Posterior cingulate gyrus (tissue), 11 donors: ENCODE data around the gene MT1H.

Experiments
- DNase-seq, 10 donors: peaks; one replicate each; pipeline versions ENCODE4 v3.0.0 to v3.0.0-alpha.2; 2020 to 2021; ENCODE audit warnings: mixed read lengths in 3 of 10
- intact Hi-C: fragments of 100-400 bp; cut with DNase I; formaldehyde crosslinking; loops from one replicate; pipeline ENCODE4 v1.15.1; 2023

The MT1H gene

DNA sequence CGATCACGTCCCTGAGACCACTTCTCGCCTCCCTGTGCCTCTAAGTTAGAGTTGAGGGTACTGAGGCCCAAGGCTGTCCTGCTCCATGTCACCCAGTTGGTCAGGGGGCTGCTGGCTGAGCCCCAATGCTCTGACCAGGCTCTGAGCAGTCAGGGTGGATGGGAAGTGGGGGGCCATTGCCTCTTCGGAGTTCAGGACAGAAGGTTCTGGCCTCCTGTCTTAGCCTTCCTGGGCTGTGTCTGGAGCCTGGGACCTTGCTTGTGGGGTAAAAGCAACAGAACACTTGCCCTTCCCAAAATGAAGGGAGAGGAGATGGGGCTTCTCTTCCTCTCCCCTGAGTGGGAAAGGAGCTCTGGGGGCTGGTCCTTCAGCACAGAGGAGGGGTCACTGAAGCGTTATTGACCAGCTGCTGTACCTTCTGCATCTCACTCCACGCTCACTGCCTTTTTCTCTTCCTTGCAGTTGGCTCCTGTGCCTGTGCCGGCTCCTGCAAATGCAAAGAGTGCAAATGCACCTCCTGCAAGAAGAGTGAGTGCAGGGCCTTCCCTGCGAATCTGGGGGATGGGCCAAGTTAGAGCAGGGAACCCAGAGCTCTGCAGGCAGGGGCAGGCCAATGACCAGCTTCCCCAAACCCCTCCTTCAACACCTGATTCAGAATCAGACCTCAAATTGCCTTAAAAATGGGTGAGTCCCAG is 13.2 kb downstream of the MT1H start:
- intact Hi-C loops = loop anchor here (2.0 kb wide), 1 partner anchor 74 kb away; the partner anchor contains the start of gene MT2A
- DNase-seq = peak in 1 of 10 donors; percentile 80

DNA sequence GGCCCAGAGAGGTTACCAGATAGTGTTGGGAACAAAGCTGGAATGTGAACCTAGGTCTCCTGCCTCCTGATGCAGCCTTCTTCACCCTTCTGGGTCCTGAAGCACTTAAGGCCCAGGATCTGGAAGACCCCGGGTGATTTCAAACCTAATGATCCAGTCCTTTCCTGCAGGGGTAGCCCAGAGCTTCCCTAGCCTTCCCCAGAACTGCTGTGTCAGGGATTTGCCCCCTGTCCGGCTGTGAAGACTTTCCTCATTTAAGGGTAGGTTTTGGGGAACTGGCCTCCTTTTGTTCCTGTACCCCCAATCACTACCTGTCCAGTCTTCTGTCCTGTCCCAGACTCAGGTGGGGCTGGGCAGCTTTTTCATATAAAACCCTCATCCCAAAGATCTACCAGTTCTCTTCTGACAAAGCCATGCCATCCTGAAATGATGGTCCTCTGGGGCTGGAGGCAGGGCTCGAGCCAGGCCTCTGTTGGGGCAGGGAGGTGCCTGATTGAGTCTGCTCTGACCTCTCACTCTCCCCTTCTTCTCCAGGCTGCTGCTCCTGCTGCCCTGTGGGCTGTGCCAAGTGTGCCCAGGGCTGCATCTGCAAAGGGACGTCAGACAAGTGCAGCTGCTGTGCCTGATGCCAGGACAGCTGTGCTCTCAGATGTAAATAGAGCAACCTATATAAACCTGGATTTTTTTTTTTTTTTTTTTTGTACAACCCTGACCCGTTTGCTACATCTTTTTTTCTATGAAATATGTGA is 14.0 kb downstream of the MT1H start:
- peak in 2 of 10 donors; percentile 26 to 81 for DNase-seq
- intact Hi-C loops = loop anchor here (2.0 kb wide), 1 partner anchor 75 kb away; the partner anchor contains the start of gene MT2A

DNA sequence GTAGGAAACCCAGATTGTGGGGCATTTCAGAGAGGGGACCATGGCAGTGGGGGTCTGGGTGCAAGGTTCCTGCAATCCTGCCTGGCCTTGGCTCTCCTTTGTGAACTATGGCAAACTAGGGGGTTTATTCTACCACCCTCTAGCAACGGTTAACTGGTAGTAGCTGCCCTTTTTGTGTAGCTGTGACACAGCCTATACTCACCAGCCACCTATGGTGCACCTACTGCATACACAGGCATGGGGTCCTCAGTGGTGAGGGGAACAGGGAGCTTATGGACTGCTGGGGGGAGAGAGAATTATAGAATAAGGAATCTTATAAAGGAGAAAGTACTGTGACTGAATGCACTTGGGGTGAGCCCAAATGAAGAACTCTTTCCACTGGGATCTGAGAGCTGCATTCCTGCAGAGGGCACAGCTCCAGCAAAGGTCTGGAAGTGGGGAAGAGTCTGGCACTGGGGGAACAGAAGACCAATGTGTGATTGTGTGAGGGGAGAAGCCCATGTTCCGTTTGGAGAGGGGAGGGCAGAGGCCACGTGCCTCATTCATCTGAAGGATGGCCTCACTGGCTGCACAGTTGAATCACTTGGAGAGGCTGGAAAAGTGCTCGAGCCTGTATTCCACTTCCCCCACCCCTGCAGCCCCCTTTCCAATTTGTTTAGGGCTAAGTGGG is 14.8 kb downstream of the MT1H start:
- peak in 2 of 10 donors; percentile 29 to 44 for DNase-seq
- intact Hi-C loops = no loop called here

DNA sequence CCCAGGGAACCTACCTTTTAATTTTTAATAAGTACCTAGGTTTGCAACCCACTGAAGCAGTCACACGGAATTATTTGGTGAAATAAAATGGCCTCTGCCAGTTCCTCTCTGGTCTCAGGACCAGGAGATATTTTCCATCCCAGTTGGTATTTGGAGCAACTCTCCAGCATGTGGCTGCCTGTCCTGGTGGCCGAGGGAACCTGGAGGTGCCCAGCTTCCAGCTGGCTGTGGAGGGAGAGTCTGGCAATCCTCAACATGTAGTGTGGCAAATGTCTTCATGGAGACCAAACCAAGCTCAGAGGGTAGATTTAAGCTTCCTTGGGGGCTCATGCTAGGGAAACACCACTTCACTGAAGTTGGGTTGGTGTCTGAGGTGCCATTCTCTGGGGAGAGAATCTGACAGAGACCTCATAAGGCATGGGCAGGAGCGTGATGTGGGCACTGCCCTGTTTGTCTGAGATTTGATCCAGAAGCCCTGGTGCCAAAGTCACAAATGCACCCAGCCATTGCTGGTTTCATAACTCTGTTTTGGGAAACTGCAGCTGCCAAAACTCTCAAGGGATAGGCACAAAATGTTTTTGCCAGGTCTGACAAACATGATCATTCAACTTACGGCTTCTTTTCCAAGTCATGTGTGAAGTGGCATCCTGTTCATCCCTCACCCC is 15.4 kb downstream of the MT1H start:
- DNase-seq = peak in 1 of 10 donors; percentile 63
- intact Hi-C loops = no loop called here

DNA sequence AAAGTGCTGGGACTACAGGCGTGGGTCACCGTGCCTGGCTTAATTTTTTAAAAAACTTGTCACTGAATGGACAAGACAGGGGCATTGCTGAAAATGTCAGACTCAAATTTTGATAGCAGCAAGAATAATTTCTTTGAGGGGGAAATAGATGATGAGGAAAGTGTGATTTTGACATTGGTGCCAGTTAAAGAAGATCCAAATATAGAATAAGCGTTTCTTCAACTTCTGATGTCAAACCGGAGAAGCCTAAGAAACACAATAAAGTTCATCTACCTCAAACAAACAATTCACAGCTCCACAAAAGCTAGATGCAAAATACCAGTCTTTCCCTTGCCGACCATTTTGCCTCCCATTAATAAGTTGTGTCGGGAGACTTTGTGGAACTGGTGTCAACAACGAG is 17.1 kb downstream of the MT1H start:
- intact Hi-C loops = no loop called here
- DNase-seq = no peak

DNA sequence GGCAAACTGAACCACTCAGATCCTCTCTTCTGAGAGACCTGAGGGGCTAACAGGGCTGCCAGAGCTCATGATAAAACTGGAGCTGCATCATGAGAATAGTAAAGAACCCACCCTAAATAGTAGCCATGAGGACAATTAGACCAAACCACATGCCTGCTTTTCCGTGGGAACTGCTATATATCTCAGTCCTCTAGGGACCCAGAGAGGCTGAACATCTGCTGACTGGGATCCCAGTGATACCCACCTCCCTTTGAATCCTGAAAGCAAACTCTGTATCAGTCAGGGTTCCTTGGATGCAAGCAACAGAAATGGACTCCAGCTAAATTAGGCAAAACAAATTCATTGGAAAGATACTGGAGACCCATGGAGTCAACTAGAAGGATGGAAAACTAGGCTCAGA is 19.1 kb downstream of the MT1H start:
- DNase-seq = no peak
- intact Hi-C loops = no loop called here

DNA sequence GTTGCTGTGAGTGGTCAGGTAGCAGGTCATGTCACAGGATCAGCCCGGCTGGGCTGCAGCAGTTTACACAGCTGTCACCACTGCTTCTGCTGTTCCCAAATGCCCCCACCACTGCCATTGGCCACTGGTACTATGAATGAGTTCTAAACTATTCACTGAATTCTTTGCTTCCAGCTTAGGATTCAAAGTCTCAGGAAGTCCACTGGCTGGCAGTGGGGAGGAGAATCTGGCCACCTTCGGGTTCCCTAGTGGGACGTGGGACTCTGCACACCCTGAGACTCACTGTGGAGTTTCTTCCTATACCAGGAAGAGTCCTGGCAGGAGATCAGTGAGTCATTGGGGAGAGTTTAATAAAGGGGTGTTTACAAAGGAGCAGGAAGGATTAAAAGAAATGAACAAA is 19.6 kb downstream of the MT1H start:
- intact Hi-C loops = no loop called here
- peak in 1 of 10 donors; percentile 39 for DNase-seq

DNA sequence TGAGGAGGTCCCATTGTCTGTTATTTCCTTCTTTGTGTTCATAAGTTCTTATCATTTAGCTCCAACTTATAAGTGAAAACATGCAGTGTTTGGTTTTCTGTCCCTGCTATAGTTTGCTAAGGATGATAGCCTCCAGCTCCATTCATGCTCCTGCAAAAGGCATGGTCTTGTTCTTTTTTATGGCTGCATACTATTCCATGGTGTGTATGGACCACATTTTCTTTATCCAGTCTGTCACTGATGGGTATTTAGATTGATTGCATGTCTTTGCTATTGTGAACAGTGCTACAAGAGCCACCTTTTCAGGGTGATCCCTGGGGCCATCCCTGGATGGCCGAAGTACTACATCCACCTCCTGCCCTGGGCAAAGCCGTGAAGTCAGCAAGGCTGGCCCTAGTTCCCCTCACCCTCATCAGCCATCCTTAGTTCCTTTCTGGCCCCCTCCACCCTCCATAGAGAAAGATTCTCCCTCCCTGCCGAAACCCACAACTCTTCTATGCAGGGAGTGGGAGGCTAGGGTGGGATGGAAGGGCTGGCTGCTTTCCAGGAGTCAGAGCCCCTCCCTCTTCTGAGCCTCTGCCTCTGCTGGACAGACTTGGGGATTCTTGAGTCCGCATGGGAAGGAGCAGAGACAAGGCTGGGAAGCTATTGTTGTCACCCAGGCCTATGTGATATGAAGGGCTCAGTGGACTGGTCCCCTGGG is 21.0 kb downstream of the MT1H start:
- peak in 1 of 10 donors; percentile 48 for DNase-seq
- intact Hi-C loops = no loop called here

DNA sequence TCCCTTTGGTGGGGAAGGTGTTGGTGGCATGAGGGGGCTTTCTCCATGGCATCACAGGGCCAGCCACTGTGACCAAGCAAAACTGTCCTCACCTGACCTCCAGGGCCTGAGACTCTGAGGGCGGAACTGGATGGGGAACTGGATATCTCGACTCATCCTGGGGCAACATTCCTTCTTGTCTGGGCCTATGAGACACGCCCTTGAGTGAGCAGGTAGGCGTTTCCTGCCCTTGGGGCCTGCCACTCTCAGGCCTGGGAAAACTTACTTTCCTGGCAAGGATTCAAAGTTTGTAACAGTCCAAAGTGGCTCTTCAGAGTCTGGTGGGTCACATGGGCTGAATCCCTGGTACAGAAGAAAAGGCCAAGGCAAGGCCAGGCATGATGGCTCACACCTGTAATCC is 22.3 kb downstream of the MT1H start:
- no peak for DNase-seq
- intact Hi-C loops = no loop called here

DNA sequence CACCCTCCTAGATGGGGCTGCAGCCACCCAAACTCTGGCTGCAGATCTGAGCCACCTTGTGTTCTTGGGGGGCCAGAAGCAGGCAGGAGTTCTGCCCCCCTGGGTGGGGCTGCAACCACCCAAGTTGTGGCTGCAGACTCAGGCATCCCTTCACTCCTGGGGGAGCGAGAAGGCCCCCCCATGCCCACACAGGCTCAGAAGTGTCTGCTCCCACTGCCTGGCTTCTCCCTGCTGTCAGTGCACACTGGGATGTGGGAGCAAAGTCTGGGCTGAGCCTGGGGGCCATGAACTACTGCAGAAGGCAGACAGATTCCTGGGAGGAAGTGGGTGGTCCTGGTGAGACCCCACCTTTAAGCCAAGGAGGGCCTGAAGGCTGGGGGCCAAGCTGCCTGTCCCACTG is 25.6 kb downstream of the MT1H start:
- intact Hi-C loops = no loop called here
- DNase-seq = no peak

DNA sequence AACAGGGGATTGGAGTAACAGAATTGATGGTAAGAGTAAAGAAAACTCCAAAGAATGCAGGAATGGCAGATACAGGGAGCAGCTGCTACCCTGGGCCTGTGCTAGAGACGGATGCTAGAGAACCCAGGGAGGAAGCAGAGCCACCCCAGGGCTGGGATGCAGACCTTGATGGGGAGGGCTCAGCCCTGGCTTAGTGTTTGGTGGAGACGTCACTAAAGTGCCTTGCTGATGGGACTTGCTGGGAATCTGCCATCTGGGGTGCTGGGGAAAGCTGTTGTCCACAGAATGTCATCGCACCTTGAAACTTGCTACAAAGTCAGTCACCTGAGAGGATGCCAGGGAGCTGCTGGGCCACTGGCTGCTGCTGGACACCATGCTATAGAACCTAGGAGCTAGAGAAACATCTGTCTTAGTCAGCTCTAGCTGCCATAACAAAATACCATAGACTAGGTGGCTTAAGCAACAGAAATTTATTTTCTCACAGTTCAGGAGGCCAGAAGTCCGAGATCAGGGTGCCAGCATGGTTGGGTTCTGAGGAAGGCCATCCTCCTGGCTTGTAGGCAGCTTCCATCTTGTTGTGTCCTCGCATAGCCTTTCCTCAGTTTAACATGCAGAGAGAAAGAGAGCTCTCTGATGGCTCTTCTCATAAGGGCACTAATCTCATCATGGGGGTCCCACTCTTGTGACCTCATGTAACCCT is 28.0 kb downstream of the MT1H start:
- DNase-seq = no peak
- intact Hi-C loops = no loop called here

DNA sequence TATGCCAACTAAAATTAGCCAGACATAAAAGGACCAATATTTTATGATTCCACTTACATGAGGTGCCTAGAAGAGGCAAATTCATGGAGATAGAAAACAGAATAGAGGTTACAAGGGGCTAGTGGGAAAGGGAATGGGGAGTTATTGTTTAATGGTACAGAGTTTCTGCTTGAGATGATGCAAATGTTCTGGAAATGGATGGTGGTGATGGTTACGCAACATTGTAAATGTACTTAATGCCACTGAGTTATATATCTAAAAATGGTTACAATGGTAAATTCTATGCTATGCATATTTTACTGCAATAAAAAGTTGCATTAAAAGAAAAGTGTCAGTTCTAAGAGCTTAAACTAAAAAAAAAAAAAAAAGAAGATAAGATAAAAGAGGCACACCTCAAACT is 30.6 kb downstream of the MT1H start:
- DNase-seq = no peak
- intact Hi-C loops = loop anchor here (10.0 kb wide), 2 partner anchors 365 to 985 kb away; no protein-coding TSS in a partner anchor

DNA sequence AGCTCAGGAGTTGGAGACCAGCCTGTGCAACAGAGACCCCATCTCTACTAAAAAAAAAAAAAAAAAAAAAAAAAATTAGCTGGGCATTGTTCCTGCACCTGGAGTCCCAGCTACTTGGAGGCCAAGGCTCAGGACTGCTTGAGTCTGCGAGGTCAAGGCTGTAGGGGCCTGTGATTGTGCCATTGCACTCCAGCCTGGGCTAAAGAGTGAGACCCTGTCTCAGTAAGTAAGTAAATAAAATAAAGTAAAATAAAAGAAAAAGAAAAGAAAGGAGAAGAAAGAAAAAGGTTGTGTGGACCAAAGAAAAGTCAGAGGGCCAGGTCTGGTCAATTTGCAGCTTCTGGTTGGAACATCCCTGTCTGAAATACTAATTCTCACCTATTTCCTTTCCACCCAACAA is 31.0 kb downstream of the MT1H start:
- no peak for DNase-seq
- intact Hi-C loops = loop anchor here (10.0 kb wide), 2 partner anchors 366 to 986 kb away; no protein-coding TSS in a partner anchor

DNA sequence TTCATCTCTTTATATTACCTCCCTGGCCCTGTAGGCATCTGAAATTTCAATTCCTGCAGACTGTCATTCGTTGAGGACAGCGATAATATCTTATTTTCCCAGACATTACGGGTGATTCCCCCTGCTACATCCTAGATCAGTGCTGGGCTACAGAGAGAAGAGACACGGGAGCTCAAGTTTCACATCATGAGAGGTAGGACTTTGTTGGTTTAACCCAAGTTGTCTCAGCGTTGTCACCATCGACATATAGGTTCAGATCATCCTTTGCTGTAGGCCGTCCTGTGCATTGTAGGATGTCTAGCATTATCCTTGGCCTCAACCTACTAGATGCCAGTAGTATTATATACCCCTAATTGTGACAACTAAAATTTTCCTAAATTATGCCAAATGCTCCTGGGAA is 31.9 kb downstream of the MT1H start:
- intact Hi-C loops = loop anchor here (10.0 kb wide), 2 partner anchors 367 to 987 kb away; no protein-coding TSS in a partner anchor
- DNase-seq = no peak

DNA sequence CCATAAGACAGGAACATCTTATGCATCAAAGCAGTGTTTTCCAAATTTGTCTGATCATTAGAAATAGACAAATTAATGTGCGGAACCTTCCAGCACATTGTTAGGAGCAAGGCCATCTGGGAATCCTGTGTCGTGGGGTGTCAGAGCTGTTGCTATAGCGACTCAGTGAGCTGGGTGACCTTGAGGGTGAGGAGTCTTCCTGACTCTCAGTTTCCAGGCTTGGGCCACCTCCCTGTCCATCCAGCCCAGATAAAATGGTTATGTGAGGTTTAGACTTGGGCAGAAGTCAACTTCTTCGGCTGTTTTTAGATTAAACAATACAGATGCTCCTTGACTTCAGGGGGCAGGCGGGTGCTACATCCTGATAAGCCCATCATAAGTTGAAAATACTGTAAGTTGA is 33.2 kb downstream of the MT1H start:
- DNase-seq = no peak
- intact Hi-C loops = loop anchor here (1.0 to 10.0 kb wide), 4 partner anchors 100 to 988 kb away; no protein-coding TSS in a partner anchor

DNA sequence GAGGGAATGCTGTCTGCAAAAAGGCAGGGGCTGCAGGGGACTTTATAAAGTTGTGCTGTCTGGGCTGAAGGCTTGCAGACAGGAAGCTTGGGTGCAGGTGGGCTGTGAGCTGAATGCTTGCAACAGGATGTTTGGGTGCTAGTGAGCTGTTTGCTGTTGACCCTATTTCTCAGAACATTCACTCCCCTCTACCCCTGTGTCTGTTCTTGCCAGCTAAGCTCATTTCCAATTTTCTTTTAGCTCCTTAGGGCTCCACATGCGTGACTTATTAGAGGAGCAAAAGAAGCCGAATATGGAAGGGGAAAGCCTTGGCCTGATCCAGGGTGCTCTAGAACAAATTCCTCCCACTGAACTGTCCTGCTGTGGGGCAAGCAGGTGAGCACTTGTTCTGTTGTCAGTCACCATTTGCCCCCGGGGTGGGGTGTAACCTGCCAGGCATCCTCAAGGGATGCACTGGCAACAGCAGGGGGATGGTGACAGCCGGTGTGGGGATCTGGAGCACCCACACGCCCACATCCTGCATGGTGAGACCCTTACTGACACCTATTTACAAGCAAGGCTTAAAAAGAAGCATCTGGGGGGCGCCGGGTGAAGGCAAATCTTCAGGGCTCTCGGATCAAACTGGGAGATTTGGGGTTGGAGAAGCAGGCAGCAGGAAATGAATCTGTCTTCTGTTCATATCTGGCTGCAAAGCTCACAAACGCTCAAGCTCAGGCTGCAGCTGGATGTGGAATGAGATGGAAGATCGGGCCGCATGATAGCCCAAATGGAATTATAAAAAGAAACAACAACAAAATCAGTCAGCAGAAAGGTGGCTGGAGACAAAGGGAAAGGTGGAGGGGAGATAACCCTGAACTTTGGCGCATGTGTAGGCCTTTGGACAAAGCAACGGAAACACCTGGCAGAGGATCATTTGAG is 39.2 kb downstream of the MT1H start:
- intact Hi-C loops = loop anchor here (10.0 kb wide), 2 partner anchors 374 to 994 kb away; no protein-coding TSS in a partner anchor

DNA sequence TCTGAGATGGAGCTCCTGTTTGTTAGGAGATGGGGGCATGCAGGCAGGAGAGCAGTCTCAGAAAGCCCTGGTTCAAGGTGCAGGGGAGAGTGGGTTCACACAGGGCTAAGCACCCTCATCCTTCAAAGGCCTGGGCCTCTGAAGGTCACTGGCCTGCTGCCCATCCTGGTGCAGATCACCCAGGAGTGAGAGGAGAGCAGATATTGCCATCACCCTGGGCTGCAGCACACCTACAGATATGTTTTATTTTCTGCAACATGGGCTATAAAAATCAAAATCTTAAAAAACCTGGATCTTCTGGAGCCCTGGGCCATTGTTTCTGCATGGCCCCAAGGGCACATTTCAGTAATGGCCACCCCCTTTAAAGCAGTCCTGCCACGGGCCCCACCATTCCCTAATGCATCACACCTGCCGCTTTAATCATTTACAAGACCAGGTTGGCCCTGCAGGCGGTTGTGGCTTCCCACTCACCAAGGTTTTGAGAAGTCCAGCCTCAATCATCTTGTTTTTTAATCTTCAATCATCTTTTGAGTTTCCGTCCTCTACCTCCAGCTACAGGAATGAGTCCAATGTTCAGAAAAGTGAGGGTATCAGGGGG is 39.9 kb downstream of the MT1H start:
- DNase-seq = peak in 1 of 10 donors; percentile 55
- intact Hi-C loops = loop anchor here (10.0 kb wide), 2 partner anchors 375 to 995 kb away; no protein-coding TSS in a partner anchor

More for the DNA sequence above, 39.2 kb downstream of the MT1H start:
- peak in 1 of 10 donors; percentile 64 for DNase-seq
